GM12873 (cell line): ENCODE data around the gene CELA2A.

Source experiments
- CTCF ChIP-seq: IDR thresholded peaks from 2 replicates; pipeline ENCODE4 v1.5.1; 2012; ENCODE audit warnings: low read depth, mild to moderate bottlenecking, moderate library complexity, low read length, control low read depth; ENCODE audit not compliant: insufficient read depth; ENCODE audit errors: missing control alignments

CELA2A gene

GRCh38 chr1:15432324-15432723 lies 24.2 kb upstream of the CELA2A start:
- no peak for TF ChIP-seq CTCF

DNA sequence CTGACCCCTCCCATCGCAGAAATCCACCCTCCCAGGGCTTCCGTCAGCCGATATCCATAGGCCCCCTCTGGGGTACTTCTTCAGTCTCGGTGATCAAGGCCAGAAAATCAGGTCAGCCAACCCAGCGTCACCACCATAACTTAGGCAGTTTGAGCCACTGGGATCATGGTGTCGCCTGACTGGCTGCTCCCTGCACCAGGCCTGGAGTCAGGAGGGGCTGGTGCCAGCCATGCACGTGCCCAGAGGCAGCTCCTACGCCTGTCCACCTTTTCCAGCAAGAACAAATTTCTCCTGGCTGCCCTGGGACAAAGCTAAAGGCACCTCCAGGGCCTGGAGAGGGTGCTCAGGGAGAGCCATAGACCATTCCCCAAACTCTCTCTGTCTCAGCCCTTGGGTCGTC lies 23.1 kb upstream of the CELA2A start:
- no peak for TF ChIP-seq CTCF

DNA sequence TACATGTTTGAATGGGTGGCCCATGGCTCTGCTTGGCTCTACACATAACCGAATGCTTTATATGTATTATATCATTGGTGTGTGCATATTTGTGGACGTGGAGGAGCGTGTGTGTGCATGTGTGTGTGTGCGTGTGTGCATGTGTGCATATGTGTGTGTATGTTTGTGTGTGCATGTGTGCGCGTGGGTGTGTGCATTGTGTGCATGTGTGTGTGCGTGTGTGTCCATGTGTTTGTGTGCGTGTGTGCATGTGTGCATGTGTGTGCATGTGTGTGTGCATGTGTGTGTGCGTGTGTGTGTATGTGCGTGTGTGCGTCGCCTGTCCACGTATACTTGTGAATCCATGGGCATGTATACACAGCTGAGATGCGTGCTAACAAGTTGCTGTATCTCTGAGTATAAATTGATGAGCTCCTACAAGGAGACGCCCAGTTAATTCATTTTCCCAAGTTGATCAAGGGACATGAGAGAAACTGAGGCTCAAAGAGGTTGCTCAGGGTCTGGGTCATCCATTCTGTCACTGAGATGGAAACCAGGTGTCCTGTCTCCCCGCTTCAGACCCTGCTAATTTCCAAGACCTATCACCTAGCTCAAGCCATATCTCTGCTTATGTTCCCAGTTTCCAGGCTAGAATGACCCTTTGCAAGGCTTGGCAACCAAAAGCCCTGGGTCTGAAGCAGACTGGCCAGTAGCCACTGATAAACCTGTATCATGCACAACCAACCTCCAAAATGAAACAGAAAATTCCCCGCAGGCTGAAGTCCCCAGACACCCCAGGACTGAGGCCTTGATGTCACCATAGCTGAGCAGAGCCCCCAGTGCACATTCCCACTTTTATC lies 21.1 kb upstream of the CELA2A start:
- TF ChIP-seq CTCF: no peak

DNA sequence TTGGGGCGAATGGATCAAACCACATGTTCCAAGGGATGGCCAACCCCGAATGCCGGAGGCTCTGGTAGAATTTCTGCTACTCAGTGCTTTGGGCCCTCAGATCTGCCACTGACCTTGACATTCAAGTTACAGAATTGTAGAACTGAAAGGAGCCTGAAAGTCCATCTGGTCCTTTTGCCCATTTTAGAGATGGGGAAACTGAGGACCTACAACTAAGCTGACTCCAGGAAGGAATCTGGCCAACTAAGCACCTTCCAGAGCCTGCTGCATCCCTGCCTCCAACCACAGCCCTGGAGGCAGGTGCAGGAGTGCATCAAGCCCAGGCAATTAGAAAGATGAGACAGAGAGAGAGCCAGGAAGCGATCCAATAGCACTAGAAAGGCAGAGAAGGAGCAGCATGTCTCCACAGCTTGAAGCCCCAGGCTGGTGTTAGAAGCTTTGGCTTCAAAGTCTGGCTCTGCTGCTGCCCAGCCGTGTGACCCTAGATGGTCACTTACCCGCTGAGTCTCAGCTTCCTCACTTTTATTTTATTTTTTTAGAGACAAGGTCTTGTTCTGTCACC lies 19.6 kb upstream of the CELA2A start:
- no peak for TF ChIP-seq CTCF

DNA sequence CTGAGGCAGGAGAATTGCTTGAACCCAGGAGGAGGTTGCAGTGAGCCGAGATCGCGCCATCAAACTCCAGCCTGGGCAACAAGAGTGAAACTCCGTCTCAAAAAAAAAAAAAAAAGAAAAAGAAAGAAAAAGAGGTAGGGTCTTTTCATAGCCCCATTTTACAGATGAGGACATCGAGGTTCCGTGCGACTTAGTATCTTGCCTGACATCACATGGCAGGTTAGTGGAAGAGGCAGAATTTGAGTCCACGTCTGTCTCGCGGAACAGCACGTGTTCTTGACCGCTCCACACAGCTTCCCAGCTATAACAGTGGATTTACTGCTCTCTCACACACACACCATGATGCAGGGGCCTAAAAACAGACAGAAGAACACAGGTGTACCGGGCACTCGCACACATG lies 17.2 kb upstream of the CELA2A start:
- TF ChIP-seq CTCF: no peak

GRCh38 chr1:15440357-15440756 lies 16.2 kb upstream of the CELA2A start:
- no peak for TF ChIP-seq CTCF

- no peak for TF ChIP-seq CTCF
Observed at GRCh38 chr1:15441247-15441646, 15.3 kb upstream of the CELA2A start.
